Measurements from ENCODE around the gene MAP3K10. TPM values are rescaled to one million over a fixed set of nuclear protein-coding genes. Genes with fewer than 3 reads are reported as not detected.

Gene MAP3K10
- total RNA-seq, 4 donors from 2014 or later: 4.8 to 10.1 (median 5.3) TPM

GRCh38 chr19:40263440-40264313 lies 72.5 kb downstream of the MAP3K10 start:
- no peak for DNase-seq
- Histone ChIP-seq H3K36me3 (peaks cover 0 to 58% (median 22%) of the 10 kb centered on the region in 3 donors), H3K4me3 (no peak overlapping the region), H3K27ac (no peak overlapping the region), H3K27me3 (no peaks in the 10 kb centered on the region), H3K4me1 (peaks cover 0 to 34% (median 0%) of the 10 kb centered on the region in 3 donors), H3K9me3 (no peaks in the 10 kb centered on the region)
- intact Hi-C loops (cut with DNase I): no loop called here
- 89 to 90% methylated on average over 13 to 14 of the region's 24 CpGs for whole genome bisulfite sequencing, 2 donors
- TF ChIP-seq CTCF (IDR thresholded peaks at IDR 0.05) (no peak), POLR2A (IDR thresholded peaks at IDR 0.05) (no peak)

- TF ChIP-seq POLR2A (IDR thresholded peaks at IDR 0.05): no peak
- TF ChIP-seq CTCF (IDR thresholded peaks at IDR 0.05): no peak
- no peaks in the 10 kb centered on the region for H3K27me3 ChIP-seq
- DNase-seq: no peak
- H3K9me3 ChIP-seq: no peaks in the 10 kb centered on the region
- 78 to 87% methylated on average over 15 to 18 of the region's 19 CpGs for WGBS, 2 donors
- H3K36me3 ChIP-seq: peaks cover 0 to 62% (median 22%) of the 10 kb centered on the region in 3 donors
- H3K4me1 ChIP-seq: peaks cover 0 to 33% (median 0%) of the 10 kb centered on the region in 3 donors
- no peak overlapping the region for H3K4me3 ChIP-seq
- intact Hi-C loops (cut with DNase I): no loop called here
- no peak overlapping the region for H3K27ac ChIP-seq
Measured at GRCh38 chr19:40264314-40265054, 73.3 kb downstream of the MAP3K10 start.

Other genes starting within 250 kb of the MAP3K10 start
- 100 to 1,000 TPM in 1 of 4 donors, 10 to 100 TPM in 3; 80.1 to 112 (median 94.8) TPM for gene PSMC4, start 220.3 kb upstream of the MAP3K10 start, total RNA-seq
- 1 to 10 TPM in 1 of 4 donors, under 1 TPM in 3; 0.53 to 2.5 (median 0.80) TPM for gene ZNF546, start 194.4 kb upstream of the MAP3K10 start, total RNA-seq
- 10 to 100 TPM in 1 of 4 donors, 1 to 10 TPM in 3; 3.5 to 14.9 (median 5.6) TPM for gene ZNF780B, start 135.2 kb upstream of the MAP3K10 start, total RNA-seq
- gene ZNF780A, start 100.5 kb upstream of the MAP3K10 start, total RNA-seq: 10 to 100 TPM; 12.3 to 15.6 (median 13.0) TPM
- gene TTC9B, start 27.0 kb downstream of the MAP3K10 start, total RNA-seq: not detected
- gene CCNP, start 35.3 kb downstream of the MAP3K10 start, total RNA-seq: not detected
- gene AKT2, start 93.9 kb downstream of the MAP3K10 start, total RNA-seq: 10 to 100 TPM; 59.0 to 84.7 (median 69.0) TPM
- 10 to 100 TPM in 2 of 4 donors, 1 to 10 TPM in 2; 10.0 to 14.1 (median 11.7) TPM for gene C19orf47, start 157.0 kb downstream of the MAP3K10 start, total RNA-seq
- 100 to 1,000 TPM in 3 of 4 donors, 10 to 100 TPM in 1; 56.8 to 163 (median 128) TPM for gene PLD3, start 157.3 kb downstream of the MAP3K10 start, total RNA-seq
- gene HIPK4, start 198.8 kb downstream of the MAP3K10 start, total RNA-seq: under 1 TPM in 1 of 4 donors, not detected in 3; 0.19 TPM
- 1 to 10 TPM in 3 of 4 donors, under 1 TPM in 1; 0.70 to 6.1 (median 2.4) TPM for gene PRX, start 222.0 kb downstream of the MAP3K10 start, total RNA-seq
- gene SERTAD1, start 234.6 kb downstream of the MAP3K10 start, total RNA-seq: 10 to 100 TPM; 10.2 to 24.9 (median 16.2) TPM